GM12878 (cell line): Measurements from ENCODE around the gene NAA10. TPM values are rescaled to one million over a fixed set of nuclear protein-coding genes. Genes with fewer than 3 reads are reported as not detected.

ENCODE experiments used
- BMI1 ChIP-seq: fragments of 450-650 bp; IDR thresholded peaks from 2 replicates; pipeline ENCODE4 v1.6.1; 2016; ENCODE audit warnings: mild to moderate bottlenecking, moderate library complexity, borderline replicate concordance
- CREB1 ChIP-seq: IDR thresholded peaks from 2 replicates; pipeline ENCODE4 v1.6.1; 2012; ENCODE audit warnings: low read depth, mild to moderate bottlenecking, inconsistent platforms
- GABPA ChIP-seq: IDR thresholded peaks from 2 replicates; pipeline ENCODE4 v1.6.1; 2014; ENCODE audit warnings: antibody characterized with exemption, low read depth, mild to moderate bottlenecking, inconsistent platforms
- JUNB ChIP-seq: IDR thresholded peaks from 2 replicates; pipeline ENCODE4 v1.6.1; 2016; ENCODE audit warnings: antibody characterized with exemption, mild to moderate bottlenecking
- NR2C2 ChIP-seq: IDR thresholded peaks from 2 replicates; pipeline ENCODE4 v1.6.1; 2011; ENCODE audit warnings: borderline replicate concordance, low read depth; ENCODE audit not compliant: control insufficient read depth, insufficient read length
- SMC3 ChIP-seq: IDR thresholded peaks from 2 replicates; pipeline ENCODE4 v1.6.1; 2011; ENCODE audit warnings: low read length, improper control_type of control experiment, borderline replicate concordance
- SRF ChIP-seq, 2 experiments: IDR thresholded peaks; 2 replicates each; pipeline ENCODE4 v1.6.1; 2011; ENCODE audit warnings: low read depth in 2 of 2, low read length in 2 of 2, mild to moderate bottlenecking in 1 of 2, moderate library complexity in 1 of 2
- TARDBP ChIP-seq: IDR thresholded peaks from 2 replicates; pipeline ENCODE4 v1.6.1; 2016; ENCODE audit warnings: borderline replicate concordance
- TCF3 ChIP-seq: IDR thresholded peaks from 2 replicates; pipeline ENCODE4 v1.6.1; 2012; ENCODE audit warnings: low read depth, mild to moderate bottlenecking, low read length, borderline replicate concordance; ENCODE audit not compliant: insufficient read depth
- ZNF207 ChIP-seq: fragments of 450-650 bp; IDR thresholded peaks from 2 replicates; pipeline ENCODE4 v1.6.1; 2014; ENCODE audit warnings: antibody characterized with exemption, mild to moderate bottlenecking, borderline replicate concordance
- ZNF274 ChIP-seq: IDR thresholded peaks from one replicate; pipeline ENCODE4 v1.8.0; 2011; ENCODE audit not compliant: insufficient read length, insufficient read depth
- polyA plus RNA-seq, 11 experiments: library from polyadenylated mRNA; depleted of rRNA in 4 of 11; unstranded in 6 of 11; stranded (reverse) in 5 of 11; fragments of >200 nt; fragmentation: Nextera tagmentation in 4 of 11; fragmentation: Illumina TruSeq in 1 of 11; extraction: Ambion mirVana in 4 of 11; extraction: Trizol in 1 of 11; gene quantifications; 1 replicate in 1 of 11; 2 replicates in 10 of 11; pipeline versions ENCODE4 v1.2.1 to v1.2.3, GENCODE V29; 2011 to 2016; ENCODE audit warnings: inconsistent platforms in 2 of 11, missing spikeins in 2 of 11, low read depth in 1 of 11
- total RNA-seq, 4 experiments: library from RNA; depleted of rRNA in 3 of 4; stranded (reverse); fragments of >200 nt in 3 of 4; fragmentation: Illumina TruSeq in 1 of 4; extraction: Trizol in 1 of 4; gene quantifications; 2 replicates each; pipeline versions ENCODE4 v1.2.1 to v1.2.3, GENCODE V29; 2013 to 2021
- TF ChIP-seq, protein P1 (sequence below): fragments of 150-350 bp; IDR thresholded peaks from 2 replicates; pipeline ENCODE4 v1.6.1; 2016; ENCODE audit warnings: low read depth, low read length
- TF ChIP-seq, protein P2 (sequence below): fragments of 450-650 bp; IDR thresholded peaks from 2 replicates; pipeline ENCODE4 v1.6.1; 2018; ENCODE audit warnings: mild to moderate bottlenecking, low read depth, moderate library complexity; ENCODE audit not compliant: partially characterized antibody
- TF ChIP-seq, protein P3 (sequence below): fragments of 450-650 bp; IDR thresholded peaks from 2 replicates; pipeline ENCODE4 v1.6.1; 2016; ENCODE audit warnings: mild to moderate bottlenecking, moderate library complexity, borderline replicate concordance
- TF ChIP-seq, protein P4 (sequence below): IDR thresholded peaks from 2 replicates; pipeline ENCODE4 v1.6.1; 2012; ENCODE audit warnings: low read depth, low read length, improper control_type of control experiment
- TF ChIP-seq, protein P5 (sequence below): IDR thresholded peaks from 2 replicates; pipeline ENCODE4 v1.6.1; 2012; ENCODE audit warnings: low read depth, low read length, improper control_type of control experiment

NAA10 gene
- total and polyA plus RNA-seq, 10 of the 15 experiments (the other 5 are each of a cell fraction or from before 2014, with no cell fraction given), result 7.9 to 212 (median 98.9) TPM

DNA sequence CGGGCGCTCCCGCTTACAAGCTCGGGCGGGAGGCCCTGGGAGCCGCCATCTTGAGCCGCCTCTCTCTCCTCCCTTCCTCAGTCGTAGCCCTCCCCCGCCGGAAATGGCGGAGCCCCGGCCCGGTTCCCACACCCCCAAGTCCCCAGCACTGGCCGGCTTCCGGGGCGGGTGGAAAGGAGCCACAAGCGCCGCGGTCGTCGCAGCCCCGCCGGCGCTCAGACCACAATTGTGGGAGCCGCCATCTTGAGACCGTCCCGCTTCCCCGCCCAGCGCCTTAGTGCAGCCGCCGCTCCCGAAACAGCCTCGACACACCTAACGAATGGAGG is 36.2 kb upstream of the NAA10 start (continued):
- TF ChIP-seq SRF (IDR thresholded peaks at IDR 0.05; ENCODE audit: low read depth in 2 of 2, low read length in 2 of 2) (0 out of 4 replicates have a peak, but pooled peaks of 1 of the 2 experiments have one; percentile 26), CREB1 (peak; percentile 45; the same call in 1 of the 2 replicates), JUNB (no peak), GABPA (peak; percentile 87), TCF3 (no peak), SMC3 (no peak), TARDBP (no peak), NR2C2 (no peak), BMI1 (no peak), ZNF274 (no peak), ZNF207 (no peak)
- TF ChIP-seq, protein P1, sequence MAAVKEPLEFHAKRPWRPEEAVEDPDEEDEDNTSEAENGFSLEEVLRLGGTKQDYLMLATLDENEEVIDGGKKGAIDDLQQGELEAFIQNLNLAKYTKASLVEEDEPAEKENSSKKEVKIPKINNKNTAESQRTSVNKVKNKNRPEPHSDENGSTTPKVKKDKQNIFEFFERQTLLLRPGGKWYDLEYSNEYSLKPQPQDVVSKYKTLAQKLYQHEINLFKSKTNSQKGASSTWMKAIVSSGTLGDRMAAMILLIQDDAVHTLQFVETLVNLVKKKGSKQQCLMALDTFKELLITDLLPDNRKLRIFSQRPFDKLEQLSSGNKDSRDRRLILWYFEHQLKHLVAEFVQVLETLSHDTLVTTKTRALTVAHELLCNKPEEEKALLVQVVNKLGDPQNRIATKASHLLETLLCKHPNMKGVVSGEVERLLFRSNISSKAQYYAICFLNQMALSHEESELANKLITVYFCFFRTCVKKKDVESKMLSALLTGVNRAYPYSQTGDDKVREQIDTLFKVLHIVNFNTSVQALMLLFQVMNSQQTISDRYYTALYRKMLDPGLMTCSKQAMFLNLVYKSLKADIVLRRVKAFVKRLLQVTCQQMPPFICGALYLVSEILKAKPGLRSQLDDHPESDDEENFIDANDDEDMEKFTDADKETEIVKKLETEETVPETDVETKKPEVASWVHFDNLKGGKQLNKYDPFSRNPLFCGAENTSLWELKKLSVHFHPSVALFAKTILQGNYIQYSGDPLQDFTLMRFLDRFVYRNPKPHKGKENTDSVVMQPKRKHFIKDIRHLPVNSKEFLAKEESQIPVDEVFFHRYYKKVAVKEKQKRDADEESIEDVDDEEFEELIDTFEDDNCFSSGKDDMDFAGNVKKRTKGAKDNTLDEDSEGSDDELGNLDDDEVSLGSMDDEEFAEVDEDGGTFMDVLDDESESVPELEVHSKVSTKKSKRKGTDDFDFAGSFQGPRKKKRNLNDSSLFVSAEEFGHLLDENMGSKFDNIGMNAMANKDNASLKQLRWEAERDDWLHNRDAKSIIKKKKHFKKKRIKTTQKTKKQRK, result no peak
- TF ChIP-seq, protein P2, sequence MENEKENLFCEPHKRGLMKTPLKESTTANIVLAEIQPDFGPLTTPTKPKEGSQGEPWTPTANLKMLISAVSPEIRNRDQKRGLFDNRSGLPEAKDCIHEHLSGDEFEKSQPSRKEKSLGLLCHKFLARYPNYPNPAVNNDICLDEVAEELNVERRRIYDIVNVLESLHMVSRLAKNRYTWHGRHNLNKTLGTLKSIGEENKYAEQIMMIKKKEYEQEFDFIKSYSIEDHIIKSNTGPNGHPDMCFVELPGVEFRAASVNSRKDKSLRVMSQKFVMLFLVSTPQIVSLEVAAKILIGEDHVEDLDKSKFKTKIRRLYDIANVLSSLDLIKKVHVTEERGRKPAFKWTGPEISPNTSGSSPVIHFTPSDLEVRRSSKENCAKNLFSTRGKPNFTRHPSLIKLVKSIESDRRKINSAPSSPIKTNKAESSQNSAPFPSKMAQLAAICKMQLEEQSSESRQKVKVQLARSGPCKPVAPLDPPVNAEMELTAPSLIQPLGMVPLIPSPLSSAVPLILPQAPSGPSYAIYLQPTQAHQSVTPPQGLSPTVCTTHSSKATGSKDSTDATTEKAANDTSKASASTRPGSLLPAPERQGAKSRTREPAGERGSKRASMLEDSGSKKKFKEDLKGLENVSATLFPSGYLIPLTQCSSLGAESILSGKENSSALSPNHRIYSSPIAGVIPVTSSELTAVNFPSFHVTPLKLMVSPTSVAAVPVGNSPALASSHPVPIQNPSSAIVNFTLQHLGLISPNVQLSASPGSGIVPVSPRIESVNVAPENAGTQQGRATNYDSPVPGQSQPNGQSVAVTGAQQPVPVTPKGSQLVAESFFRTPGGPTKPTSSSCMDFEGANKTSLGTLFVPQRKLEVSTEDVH, result no peak
- TF ChIP-seq, protein P3, sequence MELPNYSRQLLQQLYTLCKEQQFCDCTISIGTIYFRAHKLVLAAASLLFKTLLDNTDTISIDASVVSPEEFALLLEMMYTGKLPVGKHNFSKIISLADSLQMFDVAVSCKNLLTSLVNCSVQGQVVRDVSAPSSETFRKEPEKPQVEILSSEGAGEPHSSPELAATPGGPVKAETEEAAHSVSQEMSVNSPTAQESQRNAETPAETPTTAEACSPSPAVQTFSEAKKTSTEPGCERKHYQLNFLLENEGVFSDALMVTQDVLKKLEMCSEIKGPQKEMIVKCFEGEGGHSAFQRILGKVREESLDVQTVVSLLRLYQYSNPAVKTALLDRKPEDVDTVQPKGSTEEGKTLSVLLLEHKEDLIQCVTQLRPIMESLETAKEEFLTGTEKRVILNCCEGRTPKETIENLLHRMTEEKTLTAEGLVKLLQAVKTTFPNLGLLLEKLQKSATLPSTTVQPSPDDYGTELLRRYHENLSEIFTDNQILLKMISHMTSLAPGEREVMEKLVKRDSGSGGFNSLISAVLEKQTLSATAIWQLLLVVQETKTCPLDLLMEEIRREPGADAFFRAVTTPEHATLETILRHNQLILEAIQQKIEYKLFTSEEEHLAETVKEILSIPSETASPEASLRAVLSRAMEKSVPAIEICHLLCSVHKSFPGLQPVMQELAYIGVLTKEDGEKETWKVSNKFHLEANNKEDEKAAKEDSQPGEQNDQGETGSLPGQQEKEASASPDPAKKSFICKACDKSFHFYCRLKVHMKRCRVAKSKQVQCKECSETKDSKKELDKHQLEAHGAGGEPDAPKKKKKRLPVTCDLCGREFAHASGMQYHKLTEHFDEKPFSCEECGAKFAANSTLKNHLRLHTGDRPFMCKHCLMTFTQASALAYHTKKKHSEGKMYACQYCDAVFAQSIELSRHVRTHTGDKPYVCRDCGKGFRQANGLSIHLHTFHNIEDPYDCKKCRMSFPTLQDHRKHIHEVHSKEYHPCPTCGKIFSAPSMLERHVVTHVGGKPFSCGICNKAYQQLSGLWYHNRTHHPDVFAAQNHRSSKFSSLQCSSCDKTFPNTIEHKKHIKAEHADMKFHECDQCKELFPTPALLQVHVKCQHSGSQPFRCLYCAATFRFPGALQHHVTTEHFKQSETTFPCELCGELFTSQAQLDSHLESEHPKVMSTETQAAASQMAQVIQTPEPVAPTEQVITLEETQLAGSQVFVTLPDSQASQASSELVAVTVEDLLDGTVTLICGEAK, result peak; percentile 96
- TF ChIP-seq, protein P4, sequence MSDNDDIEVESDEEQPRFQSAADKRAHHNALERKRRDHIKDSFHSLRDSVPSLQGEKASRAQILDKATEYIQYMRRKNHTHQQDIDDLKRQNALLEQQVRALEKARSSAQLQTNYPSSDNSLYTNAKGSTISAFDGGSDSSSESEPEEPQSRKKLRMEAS, result no peak
- TF ChIP-seq, protein P5, sequence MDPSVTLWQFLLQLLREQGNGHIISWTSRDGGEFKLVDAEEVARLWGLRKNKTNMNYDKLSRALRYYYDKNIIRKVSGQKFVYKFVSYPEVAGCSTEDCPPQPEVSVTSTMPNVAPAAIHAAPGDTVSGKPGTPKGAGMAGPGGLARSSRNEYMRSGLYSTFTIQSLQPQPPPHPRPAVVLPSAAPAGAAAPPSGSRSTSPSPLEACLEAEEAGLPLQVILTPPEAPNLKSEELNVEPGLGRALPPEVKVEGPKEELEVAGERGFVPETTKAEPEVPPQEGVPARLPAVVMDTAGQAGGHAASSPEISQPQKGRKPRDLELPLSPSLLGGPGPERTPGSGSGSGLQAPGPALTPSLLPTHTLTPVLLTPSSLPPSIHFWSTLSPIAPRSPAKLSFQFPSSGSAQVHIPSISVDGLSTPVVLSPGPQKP, result peak; percentile 56; the same call in 1 of the 2 replicates
